CD8-positive, alpha-beta memory T cell (primary cell): Measurements from ENCODE around the gene PRKG1. TPM values are rescaled to one million over a fixed set of nuclear protein-coding genes. Genes with fewer than 3 reads are reported as not detected.

Experiments used
- CTCF ChIA-PET: fragments of 350-600 bp; sonication (Branson Sonifier 250); formaldehyde crosslinking; loops from one replicate; lab custom pipeline; 2021; ENCODE audit warnings: antibody characterized with exemption; lab: Charles Lee
- POLR2A ChIA-PET: fragments of 350-600 bp; sonication (Branson Sonifier 250); formaldehyde crosslinking; loops from one replicate; lab custom pipeline; 2021; ENCODE audit warnings: antibody characterized with exemption; lab: Charles Lee
- DNase-seq, 5 donors: peaks; one replicate each; pipeline versions ENCODE4 v3.0.0 to v3.0.0-alpha.2; 2020 to 2022; ENCODE audit warnings: mixed read lengths in 1 of 5
- H3K27ac ChIP-seq: one replicate; pipeline ENCODE4 v1.7.0; 2013; ENCODE audit warnings: low read depth, mild to moderate bottlenecking, low read length, moderate library complexity
- H3K27me3 ChIP-seq: 2 replicates; pipeline ENCODE4 v1.7.0; 2013; ENCODE audit warnings: low read length, mild to moderate bottlenecking; ENCODE audit not compliant: insufficient read depth, poor library complexity, severe bottlenecking
- H3K36me3 ChIP-seq: 2 replicates; pipeline ENCODE4 v1.7.0; 2013; ENCODE audit warnings: mild to moderate bottlenecking, low read length, moderate library complexity; ENCODE audit not compliant: insufficient read depth
- H3K4me1 ChIP-seq: 2 replicates; pipeline ENCODE4 v1.7.0; 2013; ENCODE audit warnings: mild to moderate bottlenecking, low read length, moderate library complexity; ENCODE audit not compliant: insufficient read depth
- H3K4me3 ChIP-seq: 2 replicates; pipeline ENCODE4 v1.7.0; 2013; ENCODE audit warnings: mild to moderate bottlenecking, low read length
- H3K9me3 ChIP-seq: 2 replicates; pipeline ENCODE4 v1.7.0; 2013; ENCODE audit warnings: mild to moderate bottlenecking, low read length
- H3K27ac Mint-ChIP-seq, 8 donors: one replicate each; pipeline ENCODE4 v1.8.0; 2020 to 2021; ENCODE audit warnings: mixed read lengths in 8 of 8, mild to moderate bottlenecking in 6 of 8, inconsistent platforms in 3 of 8, moderate library complexity in 3 of 8
- H3K27me3 Mint-ChIP-seq, 2 donors: one replicate each; pipeline ENCODE4 v1.8.0; 2020 to 2021; ENCODE audit warnings: mixed read lengths in 2 of 2, mild to moderate bottlenecking in 1 of 2, moderate library complexity in 1 of 2
- H3K36me3 Mint-ChIP-seq, 3 donors: one replicate each; pipeline ENCODE4 v1.8.0; 2020 to 2021; ENCODE audit warnings: mixed read lengths in 3 of 3, inconsistent platforms in 1 of 3, mild to moderate bottlenecking in 1 of 3
- H3K4me1 Mint-ChIP-seq, 3 donors: one replicate each; pipeline ENCODE4 v1.8.0; 2020 to 2021; ENCODE audit warnings: mixed read lengths in 3 of 3, inconsistent platforms in 1 of 3, mild to moderate bottlenecking in 1 of 3
- H3K4me3 Mint-ChIP-seq, 7 donors: one replicate each; pipeline ENCODE4 v1.8.0; 2020 to 2021; ENCODE audit warnings: mixed read lengths in 7 of 7, mild to moderate bottlenecking in 6 of 7, moderate library complexity in 4 of 7, inconsistent platforms in 2 of 7
- H3K9me3 Mint-ChIP-seq, 5 donors: one replicate each; pipeline ENCODE4 v1.8.0; 2020 to 2022; ENCODE audit warnings: mixed read lengths in 5 of 5, mild to moderate bottlenecking in 3 of 5, moderate library complexity in 2 of 5, inconsistent platforms in 1 of 5
- polyA plus RNA-seq: library from polyadenylated mRNA; unstranded; fragments of 300-500 nt; fragmentation: Illumina TruSeq; gene quantifications from one replicate; pipeline ENCODE4 v1.2.3, GENCODE V29; 2021
- total RNA-seq, 2 experiments: library from RNA; stranded (reverse); gene quantifications; one replicate each; pipeline ENCODE4 v1.2.3, GENCODE V29; 2021

The PRKG1 gene
- total and polyA plus RNA-seq, 3 experiments from 2014 or later: not detected

DNA sequence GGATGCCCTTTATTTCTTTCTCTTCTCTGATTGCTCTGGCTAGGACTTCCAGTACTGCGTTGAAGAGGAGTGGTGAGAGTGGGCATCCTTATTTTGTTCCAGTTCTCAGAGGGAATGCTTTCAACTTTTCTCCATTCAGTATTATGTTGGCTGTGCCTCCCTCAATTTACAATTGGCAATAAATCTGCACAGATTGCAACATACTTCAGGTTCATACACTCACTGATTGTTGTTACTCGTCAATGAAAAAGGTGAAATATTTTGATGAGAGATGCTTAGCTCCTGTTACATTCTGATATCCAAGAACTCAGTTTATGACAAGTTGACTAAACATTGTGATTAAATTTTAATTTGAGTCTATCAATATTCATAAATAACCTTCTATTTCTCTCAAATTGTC lies 1201.9 kb downstream of the PRKG1 start:
- H3K4me1 ChIP-seq: no peaks in the 10 kb centered on the region
- no peaks in the 10 kb centered on the region for H3K9me3 ChIP-seq
- no peaks in the 10 kb centered on the region for H3K27me3 ChIP-seq
- Mint-ChIP-seq H3K4me3 (no peak overlapping the region), H3K4me1 (no peaks in the 10 kb centered on the region), H3K36me3 (no peaks in the 10 kb centered on the region), H3K27me3 (no peaks in the 10 kb centered on the region), H3K27ac (no peak overlapping the region), H3K9me3 (peaks cover 3 to 20% (median 8%) of the 10 kb centered on the region in 5 donors)
- H3K27ac ChIP-seq: no peak overlapping the region
- no peaks in the 10 kb centered on the region for H3K36me3 ChIP-seq
- no peak overlapping the region for H3K4me3 ChIP-seq
- CTCF ChIA-PET: no interaction called here
- no peak for DNase-seq
- POLR2A ChIA-PET: no interaction called here

DNA sequence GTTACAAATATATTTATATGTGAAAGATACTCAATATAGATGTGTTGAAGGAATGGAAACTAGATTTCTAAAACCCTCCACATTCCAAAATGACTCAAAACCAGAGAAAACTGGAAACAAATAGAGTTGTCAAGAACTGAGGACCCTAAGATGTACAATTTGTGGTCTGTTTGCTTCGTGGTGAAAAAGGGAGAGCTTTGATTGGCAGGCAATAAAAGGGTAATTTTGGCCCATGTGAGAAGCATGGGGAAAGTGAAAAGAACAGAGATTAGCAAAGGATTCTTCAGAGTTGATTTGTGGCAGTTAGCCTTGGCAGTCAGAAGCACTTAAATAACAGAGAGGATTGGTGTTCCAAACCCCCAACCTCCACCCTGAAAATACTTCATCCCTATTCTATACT lies 1202.7 kb downstream of the PRKG1 start:
- ChIA-PET CTCF (no interaction called here), POLR2A (no interaction called here)
- no peaks in the 10 kb centered on the region for H3K9me3 ChIP-seq
- H3K4me1 Mint-ChIP-seq: no peaks in the 10 kb centered on the region
- no peak overlapping the region for H3K4me3 Mint-ChIP-seq
- no peaks in the 10 kb centered on the region for H3K27me3 ChIP-seq
- H3K4me3 ChIP-seq: no peak overlapping the region
- no peak overlapping the region for H3K27ac Mint-ChIP-seq
- no peaks in the 10 kb centered on the region for H3K36me3 ChIP-seq
- no peaks in the 10 kb centered on the region for H3K27me3 Mint-ChIP-seq
- no peaks in the 10 kb centered on the region for H3K36me3 Mint-ChIP-seq
- no peak overlapping the region for H3K27ac ChIP-seq
- peaks cover 3 to 20% (median 8%) of the 10 kb centered on the region in 5 donors for H3K9me3 Mint-ChIP-seq
- no peaks in the 10 kb centered on the region for H3K4me1 ChIP-seq
- DNase-seq: no peak

DNA sequence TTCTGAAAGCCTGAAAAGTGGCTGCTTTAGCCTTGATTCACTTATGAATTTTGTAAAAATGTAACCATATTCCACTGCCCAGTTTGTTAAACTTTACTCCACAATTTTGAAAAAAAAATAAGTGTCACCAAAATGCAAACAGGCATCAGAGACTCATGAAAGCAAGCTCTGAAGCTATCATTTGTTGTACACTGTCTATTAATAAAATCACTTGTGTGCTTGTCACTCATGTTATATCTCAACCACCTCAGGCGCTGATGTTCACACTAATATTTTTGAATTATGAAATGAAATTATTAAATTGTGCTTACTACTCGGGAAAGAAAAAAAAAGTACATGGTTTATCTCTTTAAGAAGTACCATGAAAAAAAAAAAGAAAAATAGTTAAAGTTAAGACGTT lies 1205.3 kb downstream of the PRKG1 start:
- H3K9me3 ChIP-seq: no peaks in the 10 kb centered on the region
- H3K36me3 Mint-ChIP-seq: no peaks in the 10 kb centered on the region
- H3K4me1 Mint-ChIP-seq: no peaks in the 10 kb centered on the region
- H3K27me3 Mint-ChIP-seq: no peaks in the 10 kb centered on the region
- ChIA-PET POLR2A (no interaction called here), CTCF (no interaction called here)
- no peaks in the 10 kb centered on the region for H3K4me1 ChIP-seq
- no peak overlapping the region for H3K4me3 Mint-ChIP-seq
- H3K9me3 Mint-ChIP-seq: peaks cover 3 to 19% (median 4%) of the 10 kb centered on the region in 5 donors
- no peak overlapping the region for H3K27ac Mint-ChIP-seq
- H3K4me3 ChIP-seq: no peak overlapping the region
- no peaks in the 10 kb centered on the region for H3K27me3 ChIP-seq
- no peak for DNase-seq
- H3K27ac ChIP-seq: no peak overlapping the region
- H3K36me3 ChIP-seq: no peaks in the 10 kb centered on the region

DNA sequence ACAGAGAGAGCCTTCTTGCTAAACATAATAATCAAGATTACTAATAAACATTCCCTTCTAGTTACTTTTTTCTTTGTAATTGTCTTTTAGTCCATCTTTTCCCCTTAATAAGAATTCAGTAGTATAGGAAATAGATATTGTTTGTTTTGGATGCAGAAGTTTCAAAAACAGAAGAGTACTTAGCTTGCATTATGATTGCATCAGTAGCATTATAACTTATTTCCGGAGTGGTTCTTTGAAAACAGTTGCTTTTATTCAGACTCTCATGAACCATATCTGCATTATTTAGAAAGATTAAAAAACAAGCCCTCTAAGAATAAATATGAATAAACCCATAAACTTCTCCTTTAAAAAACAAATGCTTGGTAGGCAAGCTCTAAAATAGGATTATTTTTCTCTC lies 1205.8 kb downstream of the PRKG1 start:
- no peak overlapping the region for H3K4me3 ChIP-seq
- Mint-ChIP-seq H3K9me3 (peaks cover 3 to 16% (median 4%) of the 10 kb centered on the region in 5 donors), H3K4me3 (no peak overlapping the region), H3K4me1 (no peaks in the 10 kb centered on the region), H3K27ac (no peak overlapping the region), H3K27me3 (no peaks in the 10 kb centered on the region), H3K36me3 (no peaks in the 10 kb centered on the region)
- no peaks in the 10 kb centered on the region for H3K9me3 ChIP-seq
- H3K27ac ChIP-seq: no peak overlapping the region
- H3K4me1 ChIP-seq: no peaks in the 10 kb centered on the region
- no peak for DNase-seq
- H3K27me3 ChIP-seq: no peaks in the 10 kb centered on the region
- CTCF ChIA-PET: no interaction called here
- POLR2A ChIA-PET: no interaction called here
- no peaks in the 10 kb centered on the region for H3K36me3 ChIP-seq

DNA sequence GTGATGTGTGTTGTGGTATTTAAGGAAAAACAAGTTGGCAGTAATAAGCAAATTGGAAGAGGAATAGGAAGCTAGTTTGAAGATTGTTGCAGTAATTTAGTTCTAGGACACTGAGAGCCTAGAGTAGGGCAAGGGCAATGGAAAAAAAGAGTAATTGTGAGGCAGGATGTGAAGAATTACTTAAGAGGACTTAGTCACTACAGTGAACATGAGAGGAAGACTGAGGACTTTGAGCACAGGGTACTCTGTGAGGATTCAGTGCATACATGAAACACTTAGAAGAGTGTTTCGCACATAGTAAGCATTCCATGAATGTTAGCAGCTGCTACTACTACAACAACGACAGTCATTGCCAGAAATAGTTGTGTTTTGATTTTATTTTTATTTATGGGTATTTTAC lies 1208.9 kb downstream of the PRKG1 start:
- POLR2A ChIA-PET: no interaction called here

DNA sequence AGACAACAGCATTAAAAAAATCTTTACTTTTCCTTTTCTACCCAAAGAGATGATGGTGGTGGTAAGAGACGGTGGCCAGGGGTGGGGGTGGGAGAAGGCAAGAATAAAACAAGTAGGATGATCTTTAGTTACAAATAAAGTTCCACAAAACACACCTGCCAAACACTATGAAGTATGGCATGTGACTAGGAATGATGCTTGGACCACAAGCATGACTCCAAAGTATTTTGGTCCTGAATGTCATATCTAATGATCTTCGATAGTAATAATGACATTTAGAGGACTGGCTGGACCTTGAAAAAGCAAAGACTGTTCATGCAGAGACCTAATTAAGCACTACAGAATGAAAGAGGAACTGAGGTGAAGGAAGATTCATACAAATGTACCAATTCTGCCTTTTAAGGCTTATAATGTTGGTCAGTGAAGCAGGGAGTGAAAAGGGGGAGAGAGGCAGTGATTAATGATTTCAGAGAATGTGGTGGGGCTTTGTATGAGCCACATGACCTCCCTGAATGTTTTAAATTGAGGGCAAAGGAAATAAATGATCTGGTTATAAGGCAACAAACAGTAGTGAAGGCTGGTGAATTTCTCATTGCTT lies 1210.2 kb downstream of the PRKG1 start:
- H3K27me3 ChIP-seq: no peaks in the 10 kb centered on the region
- no peak for DNase-seq
- CTCF ChIA-PET: no interaction called here
- Mint-ChIP-seq H3K9me3 (peaks cover 0 to 6% (median 2%) of the 10 kb centered on the region in 5 donors), H3K4me1 (no peaks in the 10 kb centered on the region), H3K36me3 (no peaks in the 10 kb centered on the region), H3K4me3 (no peak overlapping the region), H3K27ac (no peak overlapping the region), H3K27me3 (no peaks in the 10 kb centered on the region)
- H3K9me3 ChIP-seq: no peaks in the 10 kb centered on the region
- no peaks in the 10 kb centered on the region for H3K4me1 ChIP-seq
- POLR2A ChIA-PET: no interaction called here
- H3K4me3 ChIP-seq: no peak overlapping the region
- no peak overlapping the region for H3K27ac ChIP-seq
- H3K36me3 ChIP-seq: no peaks in the 10 kb centered on the region

More for the DNA sequence above, 1208.9 kb downstream of the PRKG1 start:
- H3K4me3 Mint-ChIP-seq: no peak overlapping the region
- H3K27ac Mint-ChIP-seq: no peak overlapping the region
- Histone ChIP-seq H3K36me3 (no peaks in the 10 kb centered on the region), H3K9me3 (no peaks in the 10 kb centered on the region), H3K27me3 (no peaks in the 10 kb centered on the region), H3K27ac (no peak overlapping the region), H3K4me1 (no peaks in the 10 kb centered on the region), H3K4me3 (no peak overlapping the region)
- no peaks in the 10 kb centered on the region for H3K36me3 Mint-ChIP-seq
- no peaks in the 10 kb centered on the region for H3K27me3 Mint-ChIP-seq
- no peak for DNase-seq
- no peaks in the 10 kb centered on the region for H3K4me1 Mint-ChIP-seq
- CTCF ChIA-PET: no interaction called here
- peaks cover 0 to 8% (median 2%) of the 10 kb centered on the region in 5 donors for H3K9me3 Mint-ChIP-seq

DNA sequence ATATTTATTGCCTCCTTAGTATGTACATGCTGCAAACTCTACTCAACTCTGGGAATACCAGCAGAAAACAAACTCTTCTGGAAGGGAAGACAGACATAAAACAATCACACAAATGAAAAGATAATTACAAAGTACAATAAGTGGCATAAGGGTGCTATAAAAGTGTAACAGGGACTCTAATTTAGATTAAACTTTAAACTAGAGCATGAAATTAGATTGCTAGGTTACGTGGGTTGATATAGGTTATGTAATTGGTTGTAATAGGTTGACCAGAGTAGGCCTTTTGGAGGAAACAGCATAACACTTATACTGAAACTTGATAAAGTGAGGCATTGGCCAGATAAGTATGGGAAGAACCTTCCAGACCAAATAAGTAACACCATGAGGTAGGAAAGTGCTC lies 1213.6 kb downstream of the PRKG1 start:
- Mint-ChIP-seq H3K27me3 (no peaks in the 10 kb centered on the region), H3K27ac (no peak overlapping the region)

DNA sequence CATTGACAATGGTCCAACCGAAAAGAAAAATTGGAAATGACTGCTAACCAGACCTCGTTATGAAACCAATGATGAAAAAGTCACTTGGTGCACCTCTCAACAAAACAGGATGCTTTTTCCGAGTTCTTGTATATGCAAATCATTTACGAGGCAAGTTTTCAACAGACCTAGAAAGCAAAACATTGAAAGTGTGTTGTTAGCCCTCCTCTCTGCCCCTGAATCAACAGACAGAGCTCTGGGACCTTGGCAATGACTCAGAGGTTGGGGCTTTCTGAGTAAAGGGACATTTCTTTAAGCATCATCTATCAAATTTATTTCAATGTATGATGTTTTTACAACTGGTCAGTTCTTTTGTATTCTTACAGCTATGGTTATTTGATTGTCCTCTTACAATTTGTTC lies 1223.5 kb downstream of the PRKG1 start:
- Mint-ChIP-seq H3K9me3 (peaks cover 0 to 18% (median 4%) of the 10 kb centered on the region in 5 donors), H3K36me3 (no peaks in the 10 kb centered on the region), H3K27me3 (no peaks in the 10 kb centered on the region), H3K27ac (no peak overlapping the region), H3K4me1 (no peaks in the 10 kb centered on the region), H3K4me3 (no peak overlapping the region)
- no peaks in the 10 kb centered on the region for H3K9me3 ChIP-seq
- POLR2A ChIA-PET: no interaction called here
- no peak overlapping the region for H3K27ac ChIP-seq
- no peaks in the 10 kb centered on the region for H3K36me3 ChIP-seq
- H3K4me1 ChIP-seq: no peaks in the 10 kb centered on the region
- CTCF ChIA-PET: no interaction called here
- H3K4me3 ChIP-seq: no peak overlapping the region
- no peaks in the 10 kb centered on the region for H3K27me3 ChIP-seq
- DNase-seq: no peak

More for the DNA sequence above, 1213.6 kb downstream of the PRKG1 start:
- POLR2A ChIA-PET: no interaction called here
- H3K4me1 Mint-ChIP-seq: no peaks in the 10 kb centered on the region
- no peaks in the 10 kb centered on the region for H3K36me3 Mint-ChIP-seq
- Histone ChIP-seq H3K9me3 (no peaks in the 10 kb centered on the region), H3K4me1 (no peaks in the 10 kb centered on the region), H3K27me3 (no peaks in the 10 kb centered on the region), H3K27ac (no peak overlapping the region), H3K36me3 (no peaks in the 10 kb centered on the region), H3K4me3 (no peak overlapping the region)
- DNase-seq: no peak
- CTCF ChIA-PET: no interaction called here
- H3K9me3 Mint-ChIP-seq: peaks cover 0 to 5% (median 1%) of the 10 kb centered on the region in 5 donors
- no peak overlapping the region for H3K4me3 Mint-ChIP-seq
